Measurements from ENCODE around the gene NUP93. TPM values are rescaled to one million over a fixed set of nuclear protein-coding genes. Genes with fewer than 3 reads are reported as not detected.

Gene NUP93
- total and polyA plus RNA-seq, 9 of the 15 experiments (the other 6 are each of a cell fraction or from before 2014, with no cell fraction given), result 92.0 to 162 (median 121) TPM

DNA sequence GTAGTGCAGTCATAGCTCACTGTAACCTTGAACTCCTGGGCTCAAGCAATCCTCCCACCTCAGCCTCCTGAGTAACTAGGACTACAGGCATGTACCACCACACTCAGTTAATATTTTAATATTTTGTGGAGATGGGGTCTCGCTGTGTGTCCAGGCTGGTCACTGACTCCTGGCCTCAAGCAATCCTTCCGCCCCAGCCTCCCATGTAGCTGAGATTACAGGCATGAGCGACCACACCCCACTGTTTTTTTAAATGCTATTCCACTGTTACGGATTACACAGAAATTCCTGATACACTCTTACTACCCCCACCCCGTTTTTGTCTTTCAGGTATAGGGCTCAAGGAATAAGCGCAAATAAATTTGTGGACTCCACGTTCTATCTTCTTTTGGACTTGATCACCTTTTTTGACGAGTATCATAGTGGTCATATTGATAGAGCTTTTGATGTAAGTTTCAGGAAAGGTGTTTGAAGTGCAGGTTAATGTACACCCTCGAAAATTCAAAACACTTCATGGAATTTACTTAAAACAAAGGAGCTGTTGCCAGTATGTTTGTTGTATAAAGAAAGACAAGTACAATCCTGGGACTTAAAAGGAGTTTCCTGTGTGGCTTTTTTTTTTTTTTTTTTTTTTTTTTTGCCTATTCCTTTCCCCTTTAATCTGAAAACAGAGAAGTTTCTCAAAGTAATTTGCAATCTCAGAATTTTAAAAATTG lies 108.9 kb downstream of the NUP93 start:
- Histone ChIP-seq H3K9ac (ENCODE audit: insufficient read depth in 1 of 2, low read depth in 2 of 2, low read length in 2 of 2) (no peak overlapping the region), H4K20me1 (replicated peaks; ENCODE audit: control insufficient read depth, insufficient read depth, low read length) (no peaks in the 10 kb centered on the region; the same call in 1 of the 2 replicates), H3K4me2 (ENCODE audit: insufficient read depth, low read length) (no peak overlapping the region), H3K9me3 (replicated peaks; ENCODE audit: control insufficient read depth, insufficient read depth, low read depth, low read length) (no peaks in the 10 kb centered on the region), H3K4me1 (replicated peaks in 1 of 2; ENCODE audit: control insufficient read depth in 2 of 2, insufficient read depth in 2 of 2, low read length in 2 of 2) (peaks cover 0 to 13% of the 10 kb centered on the region in 2 experiments; a peak in 3 of 5 replicates), H3K27ac (ENCODE audit: extremely low read depth, low read depth, low read length) (no peak overlapping the region), H3K4me3 (no peak overlapping the region), H3K36me3 (ENCODE audit: control insufficient read depth, insufficient read depth, low read length) (peaks cover 94% of the 10 kb centered on the region), H3K79me2 (ENCODE audit: control insufficient read depth, insufficient read depth, low read length) (no peaks in the 10 kb centered on the region), H3K9me1 (ENCODE audit: control insufficient read depth, insufficient read depth, low read length) (no peaks in the 10 kb centered on the region), H2AFZ (ENCODE audit: low read depth, low read length) (no peak overlapping the region), H3K27me3 (ENCODE audit: control insufficient read depth in 2 of 2, insufficient read depth in 2 of 2, low read length in 2 of 2) (no peaks in the 10 kb centered on the region)
- ATAC-seq (no peak), DNase-seq (ENCODE audit: extremely low read depth in 1 of 4, low spot score in 3 of 4) (no peak), FAIRE-seq (no peak)
- CTCF ChIA-PET (ENCODE audit: low intra/inter-chr PET ratio), result no interaction called here
- 87% methylated on average over 9 of the region's 9 CpGs for WGBS (ENCODE audit: insufficient coverage, low coverage, missing lambda C conversion rate)
- BruUV-seq (replicated peaks), result no TSS peak
- intact Hi-C loops (cut with micrococcal nuclease), result no loop called here
- in situ Hi-C loops (cut with MboI), result no loop called here
- TF ChIP-seq HOXB6 (CRISPR knock-in tag; IDR thresholded peaks at IDR 0.05; ENCODE audit: borderline replicate concordance), result no peak
- TF ChIP-seq GTF2F1 (IDR thresholded peaks at IDR 0.05; ENCODE audit: low read depth, low read length), result no peak
- TF ChIP-seq ATF7 (IDR thresholded peaks at IDR 0.05), result no peak
- TF ChIP-seq ZNF76 (CRISPR knock-in tag; IDR thresholded peaks at IDR 0.05; ENCODE audit: borderline replicate concordance), result no peak
- POLR2A ChIA-PET, result interaction anchor here (0.6 to 1.5 kb wide), 3 partner anchors 9 to 28 kb away, joined by 3 to 6 read pairs (median 3); no protein-coding TSS in a partner anchor

DNA sequence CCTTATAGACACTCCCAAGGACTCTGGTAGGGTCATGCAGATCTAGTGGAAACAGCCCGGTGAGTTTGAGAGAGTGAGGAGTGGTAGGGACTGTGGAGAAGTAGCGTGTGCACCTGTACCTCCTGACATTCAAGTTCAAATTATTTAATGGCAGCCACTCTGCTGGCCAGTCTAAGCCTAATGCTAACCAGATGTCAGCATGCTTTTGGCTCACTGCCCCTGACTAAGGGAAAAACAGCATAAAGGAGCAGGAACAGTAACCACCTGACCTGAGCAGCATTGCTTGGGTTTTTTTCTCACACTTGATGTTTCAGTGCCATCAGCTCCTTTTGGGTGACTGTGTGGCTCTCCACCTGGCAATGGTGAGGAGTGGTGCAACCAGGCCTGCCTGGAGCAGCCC lies 111.3 kb downstream of the NUP93 start:
- Histone ChIP-seq H4K20me1 (replicated peaks; ENCODE audit: control insufficient read depth, insufficient read depth, low read length) (no peaks in the 10 kb centered on the region; the same call in 1 of the 2 replicates), H3K27me3 (ENCODE audit: control insufficient read depth in 2 of 2, insufficient read depth in 2 of 2, low read length in 2 of 2) (no peaks in the 10 kb centered on the region), H3K36me3 (ENCODE audit: control insufficient read depth, insufficient read depth, low read length) (peaks cover 88% of the 10 kb centered on the region), H3K79me2 (ENCODE audit: control insufficient read depth, insufficient read depth, low read length) (no peaks in the 10 kb centered on the region), H2AFZ (ENCODE audit: low read depth, low read length) (no peak overlapping the region), H3K4me3 (no peak overlapping the region), H3K9ac (ENCODE audit: insufficient read depth in 1 of 2, low read depth in 2 of 2, low read length in 2 of 2) (no peak overlapping the region), H3K27ac (ENCODE audit: extremely low read depth, low read depth, low read length) (no peak overlapping the region), H3K9me1 (ENCODE audit: control insufficient read depth, insufficient read depth, low read length) (no peaks in the 10 kb centered on the region), H3K4me1 (replicated peaks in 1 of 2; ENCODE audit: control insufficient read depth in 2 of 2, insufficient read depth in 2 of 2, low read length in 2 of 2) (peaks cover 0 to 5% of the 10 kb centered on the region in 2 experiments; a peak in 2 of 5 replicates), H3K9me3 (replicated peaks; ENCODE audit: control insufficient read depth, insufficient read depth, low read depth, low read length) (no peaks in the 10 kb centered on the region), H3K4me2 (ENCODE audit: insufficient read depth, low read length) (no peak overlapping the region)
- no peak for DNase-seq (ENCODE audit: extremely low read depth in 1 of 4, low spot score in 3 of 4)
- CTCF ChIA-PET (ENCODE audit: low intra/inter-chr PET ratio), result no interaction called here
- BruUV-seq (replicated peaks), result no TSS peak
- POLR2A ChIA-PET, result interaction anchor here (1.2 kb wide), 1 partner anchor 11 kb away, joined by 3 read pairs; no protein-coding TSS in a partner anchor
- no peak for ATAC-seq
- intact Hi-C loops (cut with micrococcal nuclease) (no loop called here), in situ Hi-C loops (cut with MboI) (no loop called here)
- FAIRE-seq, result no peak
- 100% methylated on average over 2 of the region's 2 CpGs for WGBS (ENCODE audit: insufficient coverage, low coverage, missing lambda C conversion rate)
- no peak for TF ChIP-seq ZFX (CRISPR knock-in tag; IDR thresholded peaks at IDR 0.05)
- no peak for TF ChIP-seq JUND (IDR thresholded peaks at IDR 0.05; ENCODE audit: borderline replicate concordance, low read depth, low read length)
- no peak for TF ChIP-seq JUND (tag; IDR thresholded peaks at IDR 0.05; ENCODE audit: borderline replicate concordance, low read depth, low read length)
- no peak for TF ChIP-seq SUPT5H (IDR thresholded peaks at IDR 0.05)
- TF ChIP-seq CXXC5 (CRISPR knock-in tag; IDR thresholded peaks at IDR 0.05), result no peak
- no peak for TF ChIP-seq HDAC6 (IDR thresholded peaks at IDR 0.05; ENCODE audit: low read depth, low read length)
- no peak for TF ChIP-seq RAD21 (CRISPR knock-in tag; conservative IDR thresholded peaks at IDR 0.05 in 1 of 2, IDR thresholded peaks at IDR 0.05 in 1 of 2)
- no peak for TF ChIP-seq PML (IDR thresholded peaks at IDR 0.05; ENCODE audit: low read length)
- no peak for TF ChIP-seq HDAC8 (tag; IDR thresholded peaks at IDR 0.05)
- no peak for TF ChIP-seq ETV5 (CRISPR knock-in tag; IDR thresholded peaks at IDR 0.05; ENCODE audit: low read depth)
- TF ChIP-seq HEY1 (CRISPR knock-in tag; IDR thresholded peaks at IDR 0.05; ENCODE audit: borderline replicate concordance), result no peak
- TF ChIP-seq STAT5A (IDR thresholded peaks at IDR 0.05; ENCODE audit: borderline replicate concordance, low read length), result no peak
- no peak for TF ChIP-seq ZKSCAN8 (CRISPR knock-in tag; IDR thresholded peaks at IDR 0.05)
- no peak for TF ChIP-seq FOXP1 (CRISPR knock-in tag; IDR thresholded peaks at IDR 0.05)

All from K562 (cell line).